ENCODE data around the gene BTD.

GRCh38 chr3:15682561-15683185 is 81.1 kb downstream of the BTD start:
- TF ChIP-seq CTCF (IDR thresholded peaks at IDR 0.05): no peak
- no peak for TF ChIP-seq POLR2A (IDR thresholded peaks at IDR 0.05)

All from esophagus squamous epithelium (tissue), 4 donors.